Fibroblast of skin of left quadriceps (primary cell): Measurements from ENCODE around the gene ADCYAP1R1.

Experiments used
- DNase-seq, 2 experiments: peaks; one replicate each; pipeline ENCODE4 v3.0.0-alpha.2; 2013; ENCODE audit warnings: low read depth in 2 of 2

The ADCYAP1R1 gene

DNA sequence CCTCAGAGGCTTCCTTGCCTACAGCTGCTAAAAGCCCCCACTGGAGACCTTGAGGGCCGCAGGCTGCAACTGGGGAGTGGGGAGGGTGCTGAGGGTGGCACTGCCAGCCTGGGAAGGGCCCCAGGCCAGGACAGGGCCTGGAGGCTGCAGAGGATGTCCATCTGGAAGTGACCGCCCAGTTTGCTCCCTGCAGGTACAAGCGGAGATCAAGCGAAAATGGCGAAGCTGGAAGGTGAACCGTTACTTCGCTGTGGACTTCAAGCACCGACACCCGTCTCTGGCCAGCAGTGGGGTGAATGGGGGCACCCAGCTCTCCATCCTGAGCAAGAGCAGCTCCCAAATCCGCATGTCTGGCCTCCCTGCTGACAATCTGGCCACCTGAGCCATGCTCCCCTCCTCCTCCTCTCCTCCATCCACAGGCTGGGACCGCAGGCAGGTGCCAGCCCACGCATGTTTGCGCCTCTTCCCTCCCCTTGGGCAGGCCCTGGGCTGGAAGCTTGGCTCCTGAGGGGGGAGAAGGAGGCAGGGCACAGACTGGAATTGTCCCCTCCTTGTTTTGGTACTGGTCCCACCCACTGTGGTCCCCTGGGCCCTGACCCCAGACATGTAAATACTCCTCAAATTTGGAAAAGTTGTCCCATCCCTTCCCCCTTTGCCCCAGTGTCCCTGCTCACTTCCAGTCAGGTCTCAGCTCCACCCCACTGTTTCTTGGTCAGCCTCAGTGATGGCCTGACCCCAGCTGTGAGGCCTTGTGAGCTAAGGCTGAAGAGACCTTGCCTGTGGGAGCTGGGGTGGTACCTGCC is 54.4 kb downstream of the ADCYAP1R1 start:
- no peak for DNase-seq

DNA sequence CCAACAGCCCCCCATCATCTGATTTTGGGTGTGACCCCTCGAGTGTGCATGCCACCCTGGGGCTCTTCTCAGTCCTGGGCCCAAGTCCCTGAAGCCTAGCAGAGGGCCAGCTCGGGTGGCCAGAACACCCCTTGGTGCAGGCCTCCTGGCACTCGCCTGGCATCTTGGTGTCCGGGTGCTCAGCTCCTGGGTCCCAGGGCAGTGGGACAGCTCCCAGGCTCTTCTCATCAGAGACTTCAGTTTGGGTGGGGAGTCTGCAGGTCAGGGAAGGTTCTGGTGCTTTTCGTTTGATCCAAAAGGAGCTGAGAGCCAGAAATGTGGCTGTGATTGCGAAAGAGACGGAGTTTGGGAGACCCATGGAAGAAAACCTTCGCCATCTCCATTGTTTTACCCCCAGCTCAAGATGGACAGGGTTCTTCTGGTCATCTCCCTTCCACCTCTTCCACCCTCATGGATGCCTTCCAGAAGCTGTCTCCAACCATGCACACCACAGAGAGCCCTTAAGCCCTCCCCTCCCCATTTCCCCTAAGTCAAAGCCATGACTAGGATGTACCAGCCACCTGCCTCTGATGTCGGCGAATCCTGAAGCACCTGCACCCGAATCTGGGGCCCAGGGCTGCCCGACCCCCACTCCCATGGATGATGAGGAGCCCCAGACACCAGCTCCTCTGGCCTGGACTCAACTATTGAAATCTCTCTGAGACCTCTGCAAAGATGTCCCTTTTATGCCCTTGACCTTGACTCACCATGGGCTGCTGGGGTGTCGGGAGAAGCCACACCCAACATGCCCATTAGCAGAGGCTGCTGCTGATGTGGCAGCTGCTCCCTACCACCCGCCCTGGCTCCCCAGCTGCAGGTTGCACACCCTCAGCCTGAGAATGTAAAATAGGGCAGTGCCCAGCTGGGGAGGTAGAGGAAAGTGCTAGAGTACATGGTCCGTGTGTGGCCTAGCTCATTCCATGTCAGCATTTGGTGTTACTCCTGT is 55.3 kb downstream of the ADCYAP1R1 start:
- DNase-seq, result no peak

DNA sequence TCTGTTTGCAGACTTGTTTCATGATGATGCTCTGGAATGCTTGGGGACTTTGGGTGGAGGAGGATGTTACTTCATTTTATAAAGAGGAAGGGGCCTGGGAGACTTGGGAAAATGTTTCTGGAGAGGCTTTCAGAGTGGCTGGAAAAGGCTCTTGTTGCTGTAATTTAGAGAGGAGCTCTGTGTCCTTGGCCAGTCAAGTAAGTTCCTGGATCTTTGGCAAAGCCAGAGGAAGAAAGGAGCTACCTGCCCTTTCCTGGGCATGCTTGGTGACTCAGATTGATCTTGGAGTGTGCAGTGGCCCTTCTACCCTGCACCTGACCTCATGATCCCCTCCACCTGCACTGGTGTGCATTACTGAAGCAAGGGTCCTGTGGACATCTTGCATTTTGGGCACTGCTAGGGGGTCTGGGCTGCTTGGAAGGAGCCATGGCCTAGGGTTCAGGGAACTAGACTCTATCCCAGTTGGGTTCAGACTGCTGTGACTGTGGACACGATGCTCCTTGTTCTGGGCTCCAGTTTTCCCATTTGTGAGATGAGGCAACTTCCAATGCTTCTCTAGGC is 56.1 kb downstream of the ADCYAP1R1 start:
- no peak for DNase-seq

- DNase-seq, result no peak
These were observed 57.6 kb downstream of the ADCYAP1R1 start for GRCh38 chr7:31109751-31110150.

- DNase-seq, result no peak
These were observed 58.4 kb downstream of the ADCYAP1R1 start for GRCh38 chr7:31110331-31111108.

DNA sequence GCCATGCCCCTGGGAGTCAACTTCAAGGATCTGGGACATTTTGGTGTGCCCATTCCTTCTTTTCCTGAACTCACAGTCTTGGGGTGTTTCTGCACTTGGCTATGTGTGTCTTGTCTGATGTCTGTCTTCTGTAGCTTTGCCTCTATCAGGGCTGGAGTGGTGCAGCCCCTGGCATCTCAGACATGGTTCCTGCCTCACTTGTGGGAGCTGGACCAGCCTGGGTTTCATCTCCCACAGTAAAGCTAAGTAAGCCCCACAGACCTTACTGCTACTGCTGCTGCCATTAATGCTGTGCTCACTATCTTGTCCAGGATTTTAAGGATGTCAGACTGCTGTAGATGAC is 59.0 kb downstream of the ADCYAP1R1 start:
- no peak for DNase-seq

DNA sequence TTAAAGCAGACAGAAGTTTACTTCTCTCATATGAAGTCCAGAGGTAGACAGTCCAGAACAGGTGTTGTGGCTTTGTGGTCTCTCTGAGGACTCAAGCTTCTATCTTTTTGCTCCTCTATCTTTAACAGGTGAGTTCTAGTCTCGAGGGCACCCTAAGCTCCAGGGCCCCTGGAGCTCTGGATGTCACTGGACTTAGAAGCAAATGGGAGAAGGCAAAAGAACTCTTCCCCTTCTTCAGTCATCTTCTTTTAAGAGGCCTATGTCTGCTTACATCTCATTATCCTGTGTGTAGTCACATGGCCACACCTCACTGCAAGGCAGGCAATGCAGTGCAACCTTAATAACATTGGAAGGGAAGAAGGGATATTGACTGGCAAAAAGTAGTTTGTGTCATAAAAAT is 61.6 kb downstream of the ADCYAP1R1 start:
- no peak for DNase-seq

GRCh38 chr7:31114593-31115343 is 62.7 kb downstream of the ADCYAP1R1 start:
- peak in 1 of 2 experiments; percentile 11 for DNase-seq

DNA sequence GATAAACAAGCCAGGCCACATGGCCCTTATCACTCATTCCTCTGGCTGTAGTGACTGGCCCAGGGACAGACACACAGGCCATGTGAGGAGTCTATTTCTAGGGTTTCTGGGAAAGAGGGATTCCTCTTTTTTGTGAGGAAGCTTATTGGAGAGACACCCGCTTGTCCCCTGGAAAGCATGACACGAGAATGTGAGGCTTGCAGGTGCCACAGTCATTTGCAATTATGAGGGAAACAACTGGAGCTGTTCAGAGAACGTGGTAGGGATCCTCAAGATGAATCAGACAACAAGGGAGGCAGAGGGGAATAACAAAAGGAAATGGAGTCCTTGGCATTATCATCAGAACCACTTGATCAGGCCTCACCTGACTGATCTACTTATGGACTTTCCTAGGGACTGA is 64.5 kb downstream of the ADCYAP1R1 start:
- no peak for DNase-seq

DNA sequence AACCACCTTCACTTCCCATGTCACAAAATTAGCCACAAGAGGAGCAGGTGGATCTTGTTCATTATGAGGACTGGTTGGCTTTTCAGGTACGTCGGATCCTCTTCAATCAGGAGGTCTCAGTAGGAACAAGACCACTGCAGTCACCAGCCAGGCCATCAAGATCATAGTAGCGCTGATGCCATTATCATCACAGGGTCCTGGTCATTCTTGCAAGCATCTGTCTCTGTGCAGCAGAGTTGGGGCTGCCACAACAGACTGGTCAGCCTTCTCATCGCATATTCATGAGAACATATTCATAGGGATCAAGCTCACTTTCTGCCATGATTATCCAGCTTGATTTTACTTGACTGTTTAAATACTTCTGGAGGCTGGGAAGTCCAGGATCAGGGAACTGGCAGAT is 67.1 kb downstream of the ADCYAP1R1 start:
- no peak for DNase-seq

- no peak for DNase-seq
These were observed 68.8 kb downstream of the ADCYAP1R1 start for GRCh38 chr7:31120800-31121513.

DNA sequence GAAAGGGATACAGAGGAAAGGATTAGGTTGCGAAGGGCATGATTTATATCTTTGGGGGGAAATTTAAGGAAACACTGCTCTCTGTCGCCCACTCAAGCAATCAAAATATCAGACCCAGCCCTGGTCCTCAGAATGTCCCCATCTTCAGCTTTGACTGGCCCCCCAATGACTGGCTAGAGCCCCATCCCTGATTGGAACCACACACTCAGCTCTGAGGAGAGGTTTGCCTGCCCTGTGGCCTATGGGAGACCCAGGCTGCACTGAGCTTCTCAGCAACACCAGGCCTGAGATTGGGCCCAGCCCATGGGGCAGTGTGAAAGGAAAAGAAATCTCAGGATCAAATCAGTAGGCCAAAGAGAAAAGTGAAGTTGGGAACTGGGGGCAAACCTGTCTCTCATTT is 69.5 kb downstream of the ADCYAP1R1 start:
- DNase-seq, result no peak

- peak; percentile 63 to 66 for DNase-seq
These were observed 70.5 kb downstream of the ADCYAP1R1 start for GRCh38 chr7:31122649-31123058.

- DNase-seq, result no peak
These were observed 71.2 kb downstream of the ADCYAP1R1 start for GRCh38 chr7:31123321-31123720.

DNA sequence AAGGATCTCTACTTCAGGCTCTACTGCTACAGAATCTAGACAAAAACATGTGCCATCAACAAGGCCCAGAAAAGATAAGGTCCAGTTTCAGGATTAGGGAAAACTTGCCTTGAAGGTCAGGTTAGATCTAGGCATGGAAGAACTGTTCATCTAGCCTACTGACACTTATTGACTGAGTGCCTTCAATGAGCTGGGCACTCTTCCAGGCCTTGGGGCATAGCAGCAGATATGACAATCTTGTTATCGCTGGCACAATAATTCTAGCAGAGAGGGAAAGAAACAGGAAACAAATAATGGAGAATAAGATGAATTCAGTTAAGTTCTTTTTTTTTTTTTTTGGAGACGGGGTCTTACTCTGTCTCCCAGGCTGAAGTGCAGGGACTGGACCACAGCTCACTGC is 71.6 kb downstream of the ADCYAP1R1 start:
- no peak for DNase-seq

- no peak for DNase-seq
These were observed 73.1 kb downstream of the ADCYAP1R1 start for GRCh38 chr7:31125171-31125570.

- DNase-seq, result no peak
These were observed 74.9 kb downstream of the ADCYAP1R1 start for GRCh38 chr7:31126976-31127375.

DNA sequence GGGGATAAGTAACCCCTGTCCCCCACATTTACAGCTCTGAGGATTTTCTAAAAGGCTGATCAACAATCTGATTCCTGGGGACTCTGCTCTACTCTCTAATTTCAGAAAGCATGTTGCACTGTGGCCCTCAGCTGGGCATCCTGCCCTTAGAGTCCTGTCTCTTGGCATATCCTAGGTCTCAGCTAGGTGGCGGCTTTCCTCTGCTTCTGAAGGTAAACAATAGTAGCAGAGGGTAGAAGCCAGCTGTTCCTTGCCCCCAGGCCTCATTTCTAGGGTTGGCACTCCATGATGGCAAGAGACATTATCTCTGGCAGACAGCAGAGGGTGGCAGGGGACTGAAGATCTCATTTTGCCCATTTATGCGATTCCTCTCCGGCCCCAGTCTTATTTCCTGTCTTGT is 77.0 kb downstream of the ADCYAP1R1 start:
- DNase-seq, result no peak

DNA sequence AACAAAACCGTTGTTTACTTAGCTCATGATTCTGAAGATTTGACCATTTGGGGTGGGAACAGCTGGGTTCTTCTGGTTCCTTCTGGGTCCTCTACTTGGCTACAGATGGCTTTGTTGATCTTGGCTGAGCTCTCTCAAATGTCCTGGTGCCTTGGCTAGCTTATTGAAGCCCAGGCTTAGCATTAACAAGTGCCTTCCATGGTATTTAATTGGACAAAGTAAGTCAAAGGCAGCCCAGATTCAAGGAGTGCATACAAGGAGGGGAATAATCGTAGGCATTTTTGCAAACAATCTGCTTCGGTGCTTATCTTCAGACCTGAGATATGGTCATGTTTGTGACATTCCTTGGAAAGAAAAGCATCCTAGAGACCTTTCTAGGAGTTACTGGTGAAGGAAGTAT is 81.4 kb downstream of the ADCYAP1R1 start:
- no peak for DNase-seq
